Lung (tissue), 12 donors: ENCODE results near the gene MESP2. TPM values are rescaled to one million over a fixed set of nuclear protein-coding genes. Genes with fewer than 3 reads are reported as not detected.

Source experiments
- ATAC-seq: fragments of 200-7000 bp; cut with Tn5 transposase; one replicate; pipeline ENCODE4 v1.9.1; 2020; ENCODE audit warnings: moderate number of reproducible peaks; ENCODE audit not compliant: insufficient read depth, low FRiP score
- DNase-seq, 3 donors: peaks; one replicate each; pipeline ENCODE4 v3.0.0-alpha.2; 2013 to 2017
- H3K27ac ChIP-seq, 2 donors: one replicate each; pipeline ENCODE4 v1.5.1; 2013; ENCODE audit warnings: mild to moderate bottlenecking in 2 of 2, moderate library complexity in 2 of 2, control low read depth in 1 of 2, inconsistent platforms in 1 of 2, low read depth in 1 of 2, low read length in 1 of 2
- H3K27me3 ChIP-seq, 3 donors: one replicate each; pipeline ENCODE4 v1.5.1; 2013; ENCODE audit warnings: low read length in 2 of 3; ENCODE audit not compliant: control insufficient read depth in 3 of 3, insufficient read depth in 3 of 3
- H3K36me3 ChIP-seq, 4 donors: one replicate each; pipeline ENCODE4 v1.5.1; 2013; ENCODE audit warnings: low read length in 4 of 4, mild to moderate bottlenecking in 1 of 4, moderate library complexity in 1 of 4; ENCODE audit not compliant: control insufficient read depth in 4 of 4, insufficient read depth in 4 of 4
- H3K4me1 ChIP-seq, 5 donors: one replicate each; pipeline ENCODE4 v1.5.1; 2013; ENCODE audit warnings: low read length in 5 of 5, mild to moderate bottlenecking in 2 of 5, moderate library complexity in 1 of 5; ENCODE audit not compliant: control insufficient read depth in 5 of 5, insufficient read depth in 5 of 5
- H3K4me3 ChIP-seq: one replicate; pipeline ENCODE4 v1.5.1; 2013; ENCODE audit warnings: mild to moderate bottlenecking, control low read depth, moderate library complexity
- H3K9ac ChIP-seq, 2 donors: one replicate each; pipeline ENCODE4 v1.5.1; 2013; ENCODE audit warnings: low read length in 2 of 2, control low read depth in 1 of 2; ENCODE audit not compliant: insufficient read depth in 1 of 2
- H3K9me3 ChIP-seq, 4 donors: one replicate each; pipeline ENCODE4 v1.5.1; 2013; ENCODE audit warnings: low read length in 3 of 4, mild to moderate bottlenecking in 1 of 4, moderate library complexity in 1 of 4; ENCODE audit not compliant: control insufficient read depth in 4 of 4, insufficient read depth in 3 of 4
- WGBS, 2 donors: extraction: QIAGEN DNeasy Blood & Tissue Kit; methylation state at CpG; one replicate each; pipeline ENCODE4 v1.1.7; 2013; 5-methylcytosine and 5-hydroxymethylcytosine counted together
- polyA plus RNA-seq, 2 donors: library from polyadenylated mRNA; stranded (reverse); fragments of 200-250 nt; gene quantifications; one replicate each; pipeline ENCODE4 v1.2.1, GENCODE V29; 2013
- total RNA-seq, 2 donors: library from RNA; depleted of rRNA in 1 of 2; stranded (reverse); fragments of >200 nt in 1 of 2; gene quantifications; one replicate each; pipeline ENCODE4 v1.2.1, GENCODE V29; 2014 to 2021
- TF ChIP-seq, protein P1 (sequence below): IDR thresholded peaks from 2 replicates; pipeline ENCODE4 v1.5.1; 2012; ENCODE audit warnings: mild to moderate bottlenecking; ENCODE audit errors: control extremely low read depth, extremely low read depth
- donor health status: control.
- donor health status: control.
- donor health status: Bipolar disorder and iron deficiency.
- donor health status: healthy.
- donor health status: DM: yes; HTN: yes; CAD: no.

Gene MESP2
- total and polyA plus RNA-seq, 4 donors: 0.17 to 0.71 (median 0.55) TPM; not detected in 1

DNA sequence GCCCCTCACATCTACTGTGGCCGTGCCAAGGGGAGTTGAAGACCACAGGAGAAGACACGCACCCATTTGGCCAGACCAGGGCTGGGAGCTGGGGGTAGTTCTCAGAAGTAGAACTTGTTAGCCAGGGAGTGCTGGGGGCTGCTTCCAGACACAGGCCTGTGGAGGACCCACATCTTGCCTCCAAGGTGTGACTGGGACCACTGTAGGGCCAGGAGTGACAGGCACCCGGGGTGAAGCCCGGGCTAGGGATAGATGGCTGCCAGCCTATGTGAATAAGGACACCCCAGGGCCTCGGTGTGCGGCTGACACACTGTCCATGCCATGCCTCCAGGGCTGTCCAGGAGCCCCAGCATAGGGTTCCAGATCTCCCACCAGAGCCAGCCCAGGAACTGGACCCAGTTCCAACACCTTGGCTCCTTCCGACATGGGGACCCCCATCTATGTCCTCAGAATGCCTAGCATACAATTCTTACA is 36.8 kb downstream of the MESP2 start:
- no peak overlapping the region for H3K9ac ChIP-seq
- ATAC-seq (no peak), DNase-seq (no peak)
- TF ChIP-seq, protein P1, sequence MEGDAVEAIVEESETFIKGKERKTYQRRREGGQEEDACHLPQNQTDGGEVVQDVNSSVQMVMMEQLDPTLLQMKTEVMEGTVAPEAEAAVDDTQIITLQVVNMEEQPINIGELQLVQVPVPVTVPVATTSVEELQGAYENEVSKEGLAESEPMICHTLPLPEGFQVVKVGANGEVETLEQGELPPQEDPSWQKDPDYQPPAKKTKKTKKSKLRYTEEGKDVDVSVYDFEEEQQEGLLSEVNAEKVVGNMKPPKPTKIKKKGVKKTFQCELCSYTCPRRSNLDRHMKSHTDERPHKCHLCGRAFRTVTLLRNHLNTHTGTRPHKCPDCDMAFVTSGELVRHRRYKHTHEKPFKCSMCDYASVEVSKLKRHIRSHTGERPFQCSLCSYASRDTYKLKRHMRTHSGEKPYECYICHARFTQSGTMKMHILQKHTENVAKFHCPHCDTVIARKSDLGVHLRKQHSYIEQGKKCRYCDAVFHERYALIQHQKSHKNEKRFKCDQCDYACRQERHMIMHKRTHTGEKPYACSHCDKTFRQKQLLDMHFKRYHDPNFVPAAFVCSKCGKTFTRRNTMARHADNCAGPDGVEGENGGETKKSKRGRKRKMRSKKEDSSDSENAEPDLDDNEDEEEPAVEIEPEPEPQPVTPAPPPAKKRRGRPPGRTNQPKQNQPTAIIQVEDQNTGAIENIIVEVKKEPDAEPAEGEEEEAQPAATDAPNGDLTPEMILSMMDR: no peak
- peaks cover 0 to 26% (median 20%) of the 10 kb centered on the region in 3 donors for H3K27me3 ChIP-seq
- no peaks in the 10 kb centered on the region for H3K36me3 ChIP-seq
- WGBS, 2 donors: 89 to 97% methylated on average over 7 of the region's 7 CpGs
- H3K4me1 ChIP-seq: peaks cover 0 to 7% (median 0%) of the 10 kb centered on the region in 5 donors
- H3K27ac ChIP-seq: no peak overlapping the region
- H3K4me3 ChIP-seq: no peak overlapping the region
- peaks cover 0 to 3% (median 1%) of the 10 kb centered on the region in 4 donors for H3K9me3 ChIP-seq

DNA sequence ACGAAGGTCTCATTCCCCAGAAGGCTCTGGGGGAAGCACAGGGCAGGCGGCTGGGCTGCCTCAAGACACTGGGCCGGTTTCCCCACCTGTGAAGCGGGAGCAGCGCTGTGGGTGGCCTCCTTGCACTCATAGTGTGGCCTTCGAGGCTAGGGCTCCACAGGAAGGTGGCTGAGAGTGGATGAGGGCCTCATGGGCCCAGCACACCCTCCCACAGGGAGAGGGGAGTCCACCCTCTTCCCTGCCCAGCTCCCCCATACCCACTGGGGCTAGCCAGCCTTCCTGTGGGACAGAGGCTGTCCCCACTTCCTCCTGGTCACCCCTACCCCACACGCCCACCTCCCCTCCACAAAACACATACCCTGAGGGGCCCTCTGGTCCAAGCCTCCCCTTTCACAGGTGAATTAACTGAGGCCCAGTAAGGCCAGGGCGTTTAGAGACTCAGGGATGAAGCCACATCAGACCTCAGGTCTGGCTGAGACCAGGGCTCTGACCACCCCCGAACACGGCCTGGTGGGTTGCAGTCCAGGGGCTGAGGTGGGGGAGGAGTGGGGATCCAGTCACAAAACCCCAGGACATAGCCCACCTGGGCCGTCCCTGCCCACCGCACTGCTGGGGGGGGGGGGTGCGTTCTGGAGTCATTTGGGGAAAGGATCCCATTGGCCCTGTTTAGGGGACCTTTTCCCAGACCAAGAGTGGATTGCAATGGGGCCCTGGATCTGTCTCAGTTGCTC is 37.4 kb downstream of the MESP2 start:
- Histone ChIP-seq H3K4me1 (peaks cover 0 to 7% (median 0%) of the 10 kb centered on the region in 5 donors), H3K27ac (peak overlapping the region in 1 of 2 donors; percentile 69), H3K9me3 (peaks cover 0 to 3% (median 1%) of the 10 kb centered on the region in 4 donors), H3K36me3 (no peaks in the 10 kb centered on the region), H3K4me3 (no peak overlapping the region), H3K27me3 (peaks cover 0 to 26% (median 20%) of the 10 kb centered on the region in 3 donors), H3K9ac (no peak overlapping the region)
- DNase-seq (no peak), ATAC-seq (no peak)
- TF ChIP-seq, protein P1: no peak
- WGBS, 2 donors: 68 to 77% methylated on average over 13 of the region's 13 CpGs

DNA sequence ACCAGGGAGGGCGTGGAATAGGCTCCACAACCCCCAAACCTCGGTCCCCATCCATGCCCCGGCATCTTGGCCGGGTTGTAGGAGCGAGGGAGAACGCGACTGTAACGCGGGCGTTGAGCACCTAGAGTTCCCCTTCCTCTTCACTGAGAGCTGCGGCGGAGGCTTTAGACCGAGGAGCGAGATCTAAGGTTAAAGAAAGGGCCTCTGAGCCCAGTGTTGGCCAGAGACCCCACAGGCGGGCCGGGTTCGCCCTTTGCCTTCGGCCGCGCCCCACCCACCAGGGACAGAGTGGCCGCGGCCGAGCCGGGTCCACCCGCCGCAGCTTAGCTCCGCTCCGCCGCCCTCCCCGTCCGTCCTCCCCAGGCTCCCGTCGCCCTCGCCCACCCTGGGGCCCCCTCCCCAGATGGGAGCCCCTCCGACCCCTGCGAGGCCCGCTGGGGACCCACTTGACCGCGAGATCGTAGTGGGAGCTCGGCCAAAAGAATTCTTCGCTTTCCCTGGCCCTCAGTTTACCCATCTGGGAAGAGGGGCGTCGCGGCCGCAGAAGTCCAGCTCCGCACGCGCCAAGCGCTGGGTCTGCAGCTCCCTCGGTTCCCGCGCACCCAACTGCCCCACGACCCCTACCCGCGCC is 38.1 kb downstream of the MESP2 start:
- DNase-seq: no peak
- no peak overlapping the region for H3K9ac ChIP-seq

More for the DNA sequence above, 38.1 kb downstream of the MESP2 start:
- peaks cover 0 to 7% (median 0%) of the 10 kb centered on the region in 5 donors for H3K4me1 ChIP-seq
- no peaks in the 10 kb centered on the region for H3K36me3 ChIP-seq
- peak overlapping the region; percentile 37 for H3K4me3 ChIP-seq
- peaks cover 0 to 3% (median 1%) of the 10 kb centered on the region in 4 donors for H3K9me3 ChIP-seq
- no peak for ATAC-seq
- TF ChIP-seq, protein P1: no peak
- WGBS, 2 donors: 7 to 17% methylated on average over 52 to 56 of the region's 56 CpGs
- peak overlapping the region in 1 of 2 donors; percentile 69 for H3K27ac ChIP-seq
- H3K27me3 ChIP-seq: peaks cover 0 to 26% (median 20%) of the 10 kb centered on the region in 3 donors
